GM21423 (cell line): ENCODE data around the gene GRK2.

ENCODE experiments used
- ATAC-seq: cut with Tn5 transposase; IDR thresholded peaks from one replicate; pipeline ENCODE4 v1.9.1; 2021; ENCODE audit warnings: mild to moderate bottlenecking, moderate library complexity; ENCODE audit not compliant: unreplicated experiment

Gene GRK2

GRCh38 chr11:67280788-67281551, 14.7 kb downstream of the GRK2 start:
- ATAC-seq = no peak

GRCh38 chr11:67281552-67282150, 15.4 kb downstream of the GRK2 start:
- ATAC-seq = no peak

GRCh38 chr11:67282155-67282875, 16.0 kb downstream of the GRK2 start:
- no peak for ATAC-seq

GRCh38 chr11:67282876-67283371, 16.7 kb downstream of the GRK2 start:
- ATAC-seq = no peak

- ATAC-seq = no peak
These were observed 17.2 kb downstream of the GRK2 start for GRCh38 chr11:67283481-67283963.

- no peak for ATAC-seq
These were observed 18.7 kb downstream of the GRK2 start for GRCh38 chr11:67284811-67285540.

GRCh38 chr11:67285541-67286498, 19.5 kb downstream of the GRK2 start:
- ATAC-seq = no peak

- no peak for ATAC-seq
These were observed 20.5 kb downstream of the GRK2 start for GRCh38 chr11:67286621-67287333.

GRCh38 chr11:67287355-67288197, 21.3 kb downstream of the GRK2 start:
- ATAC-seq = no peak

- no peak for ATAC-seq
These were observed 21.9 kb downstream of the GRK2 start for GRCh38 chr11:67288198-67288451.

- peak; percentile 58 for ATAC-seq
These were observed 22.4 kb downstream of the GRK2 start for GRCh38 chr11:67288452-67289225.

- ATAC-seq = no peak
These were observed 23.0 kb downstream of the GRK2 start, which contains the start of gene ANKRD13D for GRCh38 chr11:67289226-67289650. Gene ANKRD13D (plus strand): TSS chr11:67289303. CDS start chr11:67289461, 158 bp downstream.

- ATAC-seq = no peak
These were observed 23.6 kb downstream of the GRK2 start for GRCh38 chr11:67289651-67290479.

- ATAC-seq = no peak
These were observed 24.5 kb downstream of the GRK2 start for GRCh38 chr11:67290801-67291200.

GRCh38 chr11:67291481-67292381, 25.5 kb downstream of the GRK2 start:
- no peak for ATAC-seq

GRCh38 chr11:67292671-67293070, 26.4 kb downstream of the GRK2 start:
- ATAC-seq = no peak
